Heart left ventricle (tissue), 13 donors: ENCODE results near the gene SLC25A52.

Source experiments
- CTCF ChIP-seq, 12 donors: fragments of 200-600 bp; sonication (generic) in 4 of 12; IDR thresholded peaks; one replicate each; pipeline versions ENCODE4 v1.5.0 to v1.8.0; 2018 to 2022; ENCODE audit warnings: antibody characterized with exemption in 12 of 12, mild to moderate bottlenecking in 5 of 12
- POLR2A ChIP-seq, 2 donors: fragments of 450-650 bp; IDR thresholded peaks; one replicate each; pipeline ENCODE4 v1.6.1; 2017; ENCODE audit warnings: antibody characterized with exemption in 2 of 2, mild to moderate bottlenecking in 2 of 2, moderate library complexity in 2 of 2
- donor health status: ischemic (EF 13 %, LVEDD 7.1; RV severe dilation, severe dysfunction).
- donor health status: DM: no; HTN: yes; CAD: no.
- donor health status: DM: no; HTN: no; CAD: no.
- donor health status: ischemic (EF 25% LVEDD 6.9; RV normal size, moderate dysfunction).
- donor health status: ischemic (EF 25% LVEDD 5.7; RV mildly dilated, moderate dysfunction).
- donor health status: ischemic (EF 35%, LVEDD 5.7; RV mildly dilated, moderate dysfunction).
- donor health status: nonischemic (EF 11% LVEDD 7.7; RV severe dilation, severe dysfunction).
- donor health status: DM: yes; HTN: yes; CAD: no.
- donor health status: PGD.
- donor health status: ischemic (EF 29% LVEDD 5.4; RV normal size, mild dysfunction).
- donor health status: nonischemic (EF 23%, LVEDD 6.1; RV moderate dilation, normal function).

- TF ChIP-seq CTCF (IDR thresholded peaks at IDR 0.05) (no peak), POLR2A (IDR thresholded peaks at IDR 0.05) (no peak)
Measured at GRCh38 chr18:31774477-31774785, 13.8 kb upstream of the SLC25A52 start.
